ENCODE results near the gene SLC37A1.
"Not testable (repeated sequence)": the region's sequence is repeated elsewhere in the genome, so short reads cannot be mapped to it uniquely, and the experiment has no call there.

SLC37A1 gene

GRCh38 chr21:42609811-42610210, 96.2 kb downstream of the SLC37A1 start:
- in situ Hi-C loops (cut with MboI; ENCODE audit: low sequenced_read_pairs) = no loop called here

GRCh38 chr21:42611852-42612251, 98.2 kb downstream of the SLC37A1 start:
- in situ Hi-C loops (cut with MboI; ENCODE audit: low sequenced_read_pairs) = no loop called here

- in situ Hi-C loops (cut with MboI; ENCODE audit: low sequenced_read_pairs) = no loop called here
Measured at GRCh38 chr21:42612390-42612789, 98.7 kb downstream of the SLC37A1 start.

GRCh38 chr21:42613756-42614155, 100.1 kb downstream of the SLC37A1 start:
- in situ Hi-C loops (cut with MboI; ENCODE audit: low sequenced_read_pairs) = no loop called here

- in situ Hi-C loops (cut with MboI; ENCODE audit: low sequenced_read_pairs) = no loop called here
Measured at GRCh38 chr21:42614396-42614795, 100.7 kb downstream of the SLC37A1 start.

GRCh38 chr21:42614811-42615351, 101.2 kb downstream of the SLC37A1 start:
- in situ Hi-C loops (cut with MboI; ENCODE audit: low sequenced_read_pairs) = no loop called here

GRCh38 chr21:42615377-42615776, 101.7 kb downstream of the SLC37A1 start:
- in situ Hi-C loops (cut with MboI; ENCODE audit: low sequenced_read_pairs) = not testable (repeated sequence)

- in situ Hi-C loops (cut with MboI; ENCODE audit: low sequenced_read_pairs) = no loop called here
Measured at GRCh38 chr21:42615924-42616323, 102.3 kb downstream of the SLC37A1 start.

GRCh38 chr21:42616446-42616845, 102.8 kb downstream of the SLC37A1 start:
- in situ Hi-C loops (cut with MboI; ENCODE audit: low sequenced_read_pairs) = no loop called here

- in situ Hi-C loops (cut with MboI; ENCODE audit: low sequenced_read_pairs) = no loop called here
Measured at GRCh38 chr21:42616941-42617340, 103.3 kb downstream of the SLC37A1 start.

- in situ Hi-C loops (cut with MboI; ENCODE audit: low sequenced_read_pairs) = no loop called here
Measured at GRCh38 chr21:42617486-42617885, 103.8 kb downstream of the SLC37A1 start.

GRCh38 chr21:42618707-42619102, 105.1 kb downstream of the SLC37A1 start:
- in situ Hi-C loops (cut with MboI; ENCODE audit: low sequenced_read_pairs) = no loop called here

- in situ Hi-C loops (cut with MboI; ENCODE audit: low sequenced_read_pairs) = no loop called here
Measured at GRCh38 chr21:42619166-42619565, 105.5 kb downstream of the SLC37A1 start.

- in situ Hi-C loops (cut with MboI; ENCODE audit: low sequenced_read_pairs) = no loop called here
Measured at GRCh38 chr21:42619841-42620240, 106.2 kb downstream of the SLC37A1 start.

- in situ Hi-C loops (cut with MboI; ENCODE audit: low sequenced_read_pairs) = no loop called here
Measured at GRCh38 chr21:42621166-42621818, 107.6 kb downstream of the SLC37A1 start.

GRCh38 chr21:42621819-42622177, 108.1 kb downstream of the SLC37A1 start:
- in situ Hi-C loops (cut with MboI; ENCODE audit: low sequenced_read_pairs) = no loop called here

- in situ Hi-C loops (cut with MboI; ENCODE audit: low sequenced_read_pairs) = no loop called here
Measured at GRCh38 chr21:42622284-42622683, 108.6 kb downstream of the SLC37A1 start.

- in situ Hi-C loops (cut with MboI; ENCODE audit: low sequenced_read_pairs) = no loop called here
Measured at GRCh38 chr21:42623694-42624093, 110.0 kb downstream of the SLC37A1 start.

- in situ Hi-C loops (cut with MboI; ENCODE audit: low sequenced_read_pairs) = no loop called here
Measured at GRCh38 chr21:42624095-42624790, 110.6 kb downstream of the SLC37A1 start.

GRCh38 chr21:42624936-42625335, 111.3 kb downstream of the SLC37A1 start:
- in situ Hi-C loops (cut with MboI; ENCODE audit: low sequenced_read_pairs) = no loop called here

- in situ Hi-C loops (cut with MboI; ENCODE audit: low sequenced_read_pairs) = no loop called here
Measured at GRCh38 chr21:42626171-42626570, 112.5 kb downstream of the SLC37A1 start.

GRCh38 chr21:42627527-42628289, 114.1 kb downstream of the SLC37A1 start:
- in situ Hi-C loops (cut with MboI; ENCODE audit: low sequenced_read_pairs) = no loop called here
